Fibroblast of peridontal ligament (primary cell): ENCODE results near the gene DDR1.
A peak's percentile ranks its signal among the peaks of the same experiment; 100 is the strongest.
"Not testable (repeated sequence)": the region's sequence is repeated elsewhere in the genome, so short reads cannot be mapped to it uniquely, and the experiment has no call there.

Experiments
- DNase-seq: peaks from one replicate; pipeline ENCODE4 v3.0.0-alpha.2; 2010; ENCODE audit errors: extremely low read depth

Gene DDR1

GRCh38 chr6:30883685-30884520 lies at the start of gene DDR1:
Gene DDR1 (plus strand): TSS chr6:30884519. CDS start chr6:30888730, 4,211 bp downstream.
- peak; percentile 48 for DNase-seq

DNA sequence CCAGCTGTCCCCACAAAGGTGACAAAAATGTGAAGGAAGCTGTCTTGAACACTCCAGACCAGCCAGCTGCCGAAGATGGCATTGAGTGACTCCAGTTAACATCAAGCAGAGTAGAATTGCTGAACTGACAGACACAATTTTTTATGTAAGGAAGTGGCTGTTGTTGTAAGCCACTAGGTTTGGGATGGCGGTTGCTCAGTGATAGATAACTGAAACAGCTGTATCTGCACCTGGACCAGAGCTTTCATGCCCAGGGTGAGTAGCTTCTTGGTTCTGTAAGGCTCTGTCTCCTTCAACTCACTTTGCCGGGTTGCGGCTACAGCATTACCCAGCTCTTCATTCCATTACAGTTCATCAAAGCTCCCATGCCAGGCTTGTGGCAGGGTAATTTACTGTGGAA lies 49.7 kb upstream of the DDR1 start:
- DNase-seq, result peak; percentile 38

GRCh38 chr6:30835576-30835975 lies 48.7 kb upstream of the DDR1 start:
- no peak for DNase-seq

GRCh38 chr6:30836431-30836866 lies 47.9 kb upstream of the DDR1 start:
- peak; percentile 82 for DNase-seq

GRCh38 chr6:30836957-30837356 lies 47.4 kb upstream of the DDR1 start:
- peak; percentile 25 for DNase-seq

- no peak for DNase-seq
Observed at GRCh38 chr6:30837432-30837831, 46.9 kb upstream of the DDR1 start.

- no peak for DNase-seq
Observed at GRCh38 chr6:30837870-30838269, 46.4 kb upstream of the DDR1 start.

- no peak for DNase-seq
Observed at GRCh38 chr6:30839671-30840070, 44.6 kb upstream of the DDR1 start.

DNA sequence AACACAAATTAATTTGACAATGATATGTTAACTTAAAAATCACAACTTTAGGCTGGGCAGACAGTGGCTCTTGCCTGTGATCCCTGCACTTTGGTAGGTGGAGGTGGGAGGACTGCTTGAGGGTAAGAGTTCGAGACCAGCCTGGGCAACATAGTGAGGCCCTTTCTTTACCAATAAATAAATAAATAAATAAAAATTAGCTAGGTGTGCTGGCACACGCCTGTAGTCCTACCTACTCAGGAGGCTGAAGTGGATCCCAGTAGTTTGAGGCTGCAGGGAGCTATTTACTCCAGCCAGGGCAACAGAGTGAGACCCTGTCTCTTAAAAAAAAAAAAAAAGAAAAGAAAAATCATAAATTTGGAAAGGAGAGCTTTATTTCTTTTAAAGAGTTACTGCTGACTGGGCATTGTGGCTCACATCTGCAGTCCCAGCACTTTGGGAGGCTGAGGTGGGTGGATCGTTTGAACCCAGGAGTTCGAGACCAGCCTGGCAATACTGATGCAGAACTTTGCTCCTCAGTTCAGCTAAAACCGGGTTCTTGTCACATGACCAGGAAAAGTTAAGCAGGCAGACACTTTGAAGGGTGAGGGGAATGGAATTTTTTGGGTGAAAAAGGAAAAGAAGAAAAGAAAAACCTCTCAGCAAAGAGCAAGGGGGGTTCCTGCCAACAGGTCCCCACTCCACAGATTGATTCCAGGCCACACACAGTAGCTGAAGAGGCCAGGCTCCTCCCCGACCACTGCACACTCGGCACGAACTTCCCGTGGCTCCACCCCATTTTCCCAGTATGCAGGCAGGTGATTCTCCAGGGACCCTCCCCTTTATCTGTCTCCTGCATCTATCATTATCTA lies 44.0 kb upstream of the DDR1 start:
- DNase-seq, result no peak

DNA sequence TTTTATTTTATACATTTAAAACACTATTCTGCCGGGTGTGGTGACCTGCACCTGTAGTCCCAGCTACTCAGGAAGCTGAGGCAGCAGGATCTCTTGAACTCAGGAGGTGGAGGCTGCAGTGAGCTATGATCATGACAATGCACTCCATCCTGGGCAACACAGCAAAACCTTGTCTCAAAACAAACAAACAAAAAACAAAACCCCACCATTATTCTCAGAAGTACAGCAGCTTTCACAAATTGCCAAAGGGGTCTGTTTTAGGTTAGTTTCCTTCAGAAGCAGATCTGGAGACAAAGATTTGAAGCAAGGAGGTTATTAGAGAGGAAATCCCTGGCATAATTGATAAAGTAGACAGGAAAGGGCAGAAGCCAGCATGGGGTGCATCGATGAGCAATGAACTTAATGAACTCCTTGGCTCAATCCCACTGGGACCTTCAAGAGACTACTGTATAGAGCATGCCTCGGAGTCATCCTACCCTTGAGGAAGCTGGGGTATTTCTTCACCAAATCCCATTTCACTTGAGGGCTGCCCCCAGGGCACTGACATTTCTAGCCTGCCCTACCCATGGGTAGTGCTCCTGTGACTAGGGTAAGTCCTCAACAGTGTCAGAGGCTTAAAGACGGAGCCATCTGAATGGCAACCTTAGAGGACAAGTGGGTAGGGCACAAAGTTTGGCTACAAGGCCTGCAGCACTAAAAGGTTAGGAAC lies 43.2 kb upstream of the DDR1 start:
- DNase-seq, result no peak

GRCh38 chr6:30841644-30842504 lies 42.4 kb upstream of the DDR1 start:
- no peak for DNase-seq

DNA sequence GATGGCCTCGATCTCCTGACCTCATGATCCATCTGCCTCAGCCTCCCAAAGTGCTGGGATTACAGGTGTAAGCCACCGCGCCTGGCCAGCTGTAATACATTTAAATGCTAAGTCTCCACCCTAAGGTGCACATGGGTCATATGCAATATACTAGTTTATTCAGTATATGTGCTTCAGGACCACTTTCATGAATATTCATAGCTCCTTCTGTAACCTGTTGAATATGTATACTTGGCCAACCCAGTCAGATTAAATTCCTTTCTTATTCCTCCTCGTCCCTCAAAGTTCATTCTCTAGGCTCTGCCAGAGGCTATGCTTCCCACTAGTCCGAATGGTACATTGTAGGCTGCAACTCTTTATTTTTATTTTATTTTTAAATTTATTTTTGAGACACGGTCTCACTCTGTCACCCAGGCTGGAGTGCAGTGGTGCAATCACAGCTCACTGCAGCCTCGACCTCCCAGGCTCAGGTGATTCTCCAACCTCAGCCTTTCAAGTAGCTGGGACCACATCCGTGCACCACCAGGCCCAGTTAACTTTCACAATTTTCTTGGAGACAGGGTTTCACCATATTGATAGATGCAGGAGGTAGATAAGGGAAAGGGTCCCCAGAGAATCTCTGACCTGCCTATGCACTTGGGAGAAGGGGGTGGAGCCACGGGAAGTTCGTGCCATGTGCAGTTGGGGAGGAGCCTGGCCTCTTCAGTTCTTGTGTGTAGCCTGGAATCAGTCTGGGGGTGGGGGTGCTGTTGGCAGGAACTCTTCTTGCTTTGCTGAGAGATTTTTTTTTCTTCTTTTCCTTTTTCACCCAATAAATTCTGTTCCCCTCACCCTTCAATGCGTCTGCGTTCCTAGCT lies 41.3 kb upstream of the DDR1 start:
- DNase-seq, result no peak

GRCh38 chr6:30843611-30843998 lies 40.7 kb upstream of the DDR1 start:
- no peak for DNase-seq

DNA sequence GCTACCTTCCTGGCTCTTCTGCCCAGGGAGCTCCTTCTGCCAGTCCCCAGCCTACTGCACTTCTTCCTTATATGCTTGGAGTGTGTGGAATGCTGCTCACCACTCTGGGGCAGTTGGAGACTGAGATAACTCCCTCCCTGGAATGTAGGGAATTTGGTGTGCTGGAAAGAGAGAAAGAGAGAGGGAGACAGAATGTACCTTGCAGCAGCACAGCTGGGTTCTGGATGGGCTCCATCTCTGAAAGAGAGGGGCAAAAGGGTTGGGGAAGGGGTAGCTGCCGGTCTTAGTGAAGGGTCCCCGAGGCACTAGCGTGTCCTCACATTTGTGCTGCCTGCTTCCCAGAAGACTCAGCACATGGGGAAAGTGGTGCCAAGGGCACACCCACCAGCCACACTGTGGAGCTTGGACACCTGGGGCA lies 40.2 kb upstream of the DDR1 start:
- DNase-seq, result peak; percentile 30

DNA sequence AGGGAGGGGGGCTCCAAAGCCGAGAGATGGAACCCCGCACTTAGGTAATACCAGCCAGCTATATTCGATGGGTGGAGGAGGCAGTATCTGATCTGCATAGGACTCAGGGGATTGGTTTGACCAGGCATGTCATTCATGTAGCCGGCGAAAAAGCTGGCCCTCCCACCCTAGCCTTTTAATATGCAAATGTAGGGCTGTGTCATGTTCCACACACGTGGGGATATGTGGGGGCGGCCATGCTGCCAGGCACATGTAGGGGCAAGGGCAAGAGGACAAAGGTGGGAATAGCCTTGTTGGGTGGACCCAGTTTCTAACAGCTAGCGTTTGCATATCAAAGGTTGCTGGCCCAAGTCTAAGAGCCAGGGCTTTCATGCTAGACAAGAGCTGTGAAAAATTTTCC lies 39.1 kb upstream of the DDR1 start:
- DNase-seq, result no peak

GRCh38 chr6:30847421-30847970 lies 36.8 kb upstream of the DDR1 start:
- no peak for DNase-seq

GRCh38 chr6:30847971-30848436 lies 36.3 kb upstream of the DDR1 start:
- no peak for DNase-seq

- DNase-seq, result no peak
Observed at GRCh38 chr6:30849903-30850651, 34.2 kb upstream of the DDR1 start.

DNA sequence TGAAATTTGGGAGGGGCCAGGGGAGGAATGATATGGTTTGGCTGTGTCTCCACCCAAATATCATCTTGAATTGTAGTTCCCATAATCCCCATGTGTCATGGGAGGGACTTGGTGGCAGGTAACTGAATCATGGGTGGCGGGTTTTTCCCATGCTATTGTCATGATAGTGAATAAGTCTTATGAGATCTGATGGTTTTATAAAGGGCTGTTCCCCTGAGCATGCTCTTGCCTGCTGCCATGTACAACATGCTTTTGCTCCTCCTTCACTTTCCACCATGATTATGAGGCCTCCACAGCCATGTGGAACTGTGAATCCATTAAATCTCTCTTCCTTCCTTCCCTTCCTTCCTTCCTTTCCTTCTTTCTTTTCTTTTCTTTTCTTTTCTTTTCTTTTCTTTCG lies 31.9 kb upstream of the DDR1 start:
- DNase-seq, result not testable (repeated sequence)
